Right cardiac atrium (tissue), 5 donors: Measurements from ENCODE around the gene ENGASE. TPM values are rescaled to one million over a fixed set of nuclear protein-coding genes. Genes with fewer than 3 reads are reported as not detected.

Experiments
- ATAC-seq, 2 donors: fragments of 200-7000 bp; cut with Tn5 transposase; one replicate each; pipeline versions ENCODE4 v1.8.0 to v1.9.1; 2020; ENCODE audit warnings: moderate library complexity in 2 of 2, mild to moderate bottlenecking in 1 of 2
- DNase-seq, 3 donors: peaks; one replicate each; pipeline ENCODE4 v3.0.0-alpha.2; 2020
- H3K27ac ChIP-seq: one replicate; pipeline ENCODE4 v1.5.1; 2013; ENCODE audit warnings: mild to moderate bottlenecking, low read length, control low read depth, moderate library complexity
- H3K27me3 ChIP-seq: one replicate; pipeline ENCODE4 v1.6.1; 2013; ENCODE audit not compliant: control insufficient read depth, insufficient read depth
- H3K4me1 ChIP-seq: one replicate; pipeline ENCODE4 v1.6.1; 2013; ENCODE audit warnings: low read length; ENCODE audit not compliant: control insufficient read depth, insufficient read depth
- H3K4me3 ChIP-seq: one replicate; pipeline ENCODE4 v1.5.1; 2013; ENCODE audit warnings: low read length, control low read depth
- H3K9me3 ChIP-seq: one replicate; pipeline ENCODE4 v1.6.1; 2013; ENCODE audit warnings: low read length; ENCODE audit not compliant: control insufficient read depth
- WGBS: extraction: QIAGEN DNeasy Blood & Tissue Kit; methylation state at CpG from one replicate; pipeline ENCODE4 v1.1.7; 2013; 5-methylcytosine and 5-hydroxymethylcytosine counted together
- intact Hi-C, 4 donors: fragments of 100-400 bp; cut with DNase I; formaldehyde crosslinking; loops; one replicate each; pipeline versions ENCODE4 v1.11.0 to v1.14.0; 2022 to 2023
- polyA plus RNA-seq: library from polyadenylated mRNA; stranded (reverse); fragments of 200-250 nt; gene quantifications from one replicate; pipeline ENCODE4 v1.2.3, GENCODE V29; 2013
- total RNA-seq, 4 donors: library from RNA; stranded (reverse); fragmentation: NEBNext Ultra II Directional; extraction: Animal tissue kit (Norgen Biotek cat#: 25700); gene quantifications; one replicate each; pipeline ENCODE4 v1.2.1, GENCODE V29; 2021
- donor health status: healthy with polysubstance abuse.
- donor health status: DM: no; HTN: yes; CAD: no.
- donor health status: DM: no; HTN: no; CAD: no.
- donor health status: DM: no; HTN: yes; CAD: no; lungs with severe emphysema.
- donor health status: DM: yes; HTN: yes; CAD: no.

ENGASE gene
- total and polyA plus RNA-seq, 5 donors: 25.4 to 48.0 (median 40.3) TPM

DNA sequence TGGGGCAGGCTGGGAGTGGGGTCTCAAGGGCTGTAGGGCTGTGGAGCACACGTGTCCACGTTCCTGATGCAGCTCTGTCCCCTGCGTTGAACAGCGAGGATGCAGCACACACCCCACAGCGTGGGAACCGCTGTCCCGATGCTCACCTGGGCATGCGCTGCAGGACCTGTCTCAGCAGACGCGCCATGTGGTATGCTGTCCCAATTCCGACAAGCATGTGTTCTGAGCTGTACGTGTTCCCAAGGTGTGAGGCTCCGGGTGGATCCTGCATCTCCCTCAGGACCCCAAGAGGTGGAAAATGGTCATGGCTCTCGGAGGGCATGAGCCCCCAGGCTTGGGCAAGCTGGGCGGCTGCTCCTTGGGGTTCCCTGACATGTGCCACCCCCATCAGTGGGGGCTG, 34.2 kb downstream of the ENGASE start:
- intact Hi-C loops: no loop called here
- Histone ChIP-seq H3K27ac (no peak overlapping the region), H3K9me3 (no peaks in the 10 kb centered on the region), H3K4me3 (no peak overlapping the region), H3K4me1 (no peaks in the 10 kb centered on the region), H3K27me3 (no peaks in the 10 kb centered on the region)
- DNase-seq (no peak), ATAC-seq (no peak)
- WGBS: 81% methylated on average over 15 of the region's 15 CpGs

GRCh38 chr17:79109584-79109983, 35.0 kb downstream of the ENGASE start:
- no peak overlapping the region for H3K4me3 ChIP-seq

DNA sequence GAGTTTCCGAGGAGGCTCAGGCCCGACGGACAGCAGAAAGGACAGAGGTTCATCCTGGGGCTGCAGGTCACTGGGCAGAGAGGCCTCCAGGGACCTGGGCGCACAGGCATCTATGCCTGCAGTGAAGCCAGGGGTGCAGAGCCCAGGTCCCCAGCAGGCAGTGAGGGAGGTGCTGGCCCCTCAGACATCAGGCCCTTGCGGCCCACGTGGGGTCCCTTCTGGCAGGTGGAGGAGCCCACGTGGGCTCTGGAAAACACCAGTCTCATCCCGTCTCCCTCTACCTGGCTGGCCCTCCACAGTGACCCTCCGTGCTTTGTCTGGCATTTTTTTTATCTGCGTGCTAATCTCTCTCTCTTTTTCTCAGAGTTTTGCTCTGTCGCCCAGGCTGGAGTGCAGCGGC, 36.5 kb downstream of the ENGASE start:
- no peak overlapping the region for H3K27ac ChIP-seq
- ATAC-seq (no peak), DNase-seq (no peak)
- no peaks in the 10 kb centered on the region for H3K9me3 ChIP-seq
- intact Hi-C loops: no loop called here
- no peaks in the 10 kb centered on the region for H3K4me1 ChIP-seq
- H3K27me3 ChIP-seq: no peaks in the 10 kb centered on the region
- 86% methylated on average over 12 of the region's 12 CpGs for WGBS
- H3K4me3 ChIP-seq: no peak overlapping the region

More at GRCh38 chr17:79109584-79109983, 35.0 kb downstream of the ENGASE start:
- Histone ChIP-seq H3K27ac (no peak overlapping the region), H3K9me3 (no peaks in the 10 kb centered on the region), H3K27me3 (no peaks in the 10 kb centered on the region), H3K4me1 (no peaks in the 10 kb centered on the region)
- intact Hi-C loops: no loop called here
- ATAC-seq (no peak), DNase-seq (no peak)
- WGBS: 33% methylated on average over 10 of the region's 10 CpGs

DNA sequence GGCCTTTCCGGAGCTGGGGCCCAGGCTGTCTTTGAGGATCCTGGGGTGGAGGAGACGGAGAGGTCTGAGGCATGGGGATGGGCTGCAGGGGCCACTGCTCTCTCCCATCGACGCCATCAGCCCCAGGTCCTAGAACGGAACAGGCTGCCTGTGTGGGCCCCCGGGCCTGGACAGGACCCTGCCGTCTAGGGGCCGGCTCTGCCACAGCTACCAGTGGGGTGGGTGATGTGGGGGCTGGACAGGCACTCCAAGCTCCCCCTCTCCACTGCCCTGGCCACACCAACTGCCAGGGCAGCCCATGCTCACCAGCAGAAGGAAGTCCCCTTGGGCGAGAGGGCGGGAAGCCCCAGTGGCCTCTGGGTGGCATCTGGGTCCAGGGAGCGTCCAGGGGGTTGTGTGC, 37.8 kb downstream of the ENGASE start:
- ATAC-seq (no peak), DNase-seq (no peak)
- Histone ChIP-seq H3K4me3 (no peak overlapping the region), H3K9me3 (no peaks in the 10 kb centered on the region), H3K27me3 (no peaks in the 10 kb centered on the region), H3K27ac (no peak overlapping the region), H3K4me1 (no peaks in the 10 kb centered on the region)
- WGBS: 78% methylated on average over 11 of the region's 11 CpGs
- intact Hi-C loops: no loop called here

- Histone ChIP-seq H3K4me3 (no peak overlapping the region), H3K27me3 (no peaks in the 10 kb centered on the region), H3K27ac (no peak overlapping the region), H3K9me3 (no peaks in the 10 kb centered on the region), H3K4me1 (no peaks in the 10 kb centered on the region)
- DNase-seq (no peak), ATAC-seq (no peak)
- WGBS: 64% methylated on average over 17 of the region's 17 CpGs
- intact Hi-C loops: no loop called here
Measured at GRCh38 chr17:79113699-79114457, 39.3 kb downstream of the ENGASE start.

- Histone ChIP-seq H3K27ac (no peak overlapping the region), H3K4me1 (no peaks in the 10 kb centered on the region), H3K4me3 (no peak overlapping the region), H3K9me3 (no peaks in the 10 kb centered on the region), H3K27me3 (no peaks in the 10 kb centered on the region)
- intact Hi-C loops: no loop called here
- peak; percentile 72 to 89 (median 84) for DNase-seq
- ATAC-seq: peak; percentile 72 to 76
- 34% methylated on average over 30 of the region's 30 CpGs for WGBS
Measured at GRCh38 chr17:79114458-79115301, 40.1 kb downstream of the ENGASE start.

DNA sequence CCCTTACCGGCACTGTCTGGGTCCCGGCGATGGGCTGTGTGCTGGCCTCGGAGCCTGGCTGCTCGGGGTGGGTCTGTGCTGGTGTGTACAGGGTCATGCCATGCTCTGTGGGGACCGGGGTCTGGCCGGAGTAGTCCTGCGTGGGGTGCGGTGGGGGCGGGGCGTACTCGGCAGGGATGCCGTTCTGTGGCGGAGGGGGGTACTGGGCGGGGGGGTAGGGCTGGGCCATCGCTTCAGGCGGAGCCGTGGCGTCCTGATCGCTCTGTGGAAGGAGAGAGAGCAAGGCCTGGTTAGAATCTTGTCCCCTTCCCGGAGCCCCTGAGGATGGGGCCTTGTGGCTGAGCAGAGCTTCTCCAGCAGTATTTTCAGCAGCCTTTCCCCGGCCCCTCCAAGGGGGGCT, 40.9 kb downstream of the ENGASE start:
- H3K27me3 ChIP-seq: no peaks in the 10 kb centered on the region
- ATAC-seq: no peak

DNA sequence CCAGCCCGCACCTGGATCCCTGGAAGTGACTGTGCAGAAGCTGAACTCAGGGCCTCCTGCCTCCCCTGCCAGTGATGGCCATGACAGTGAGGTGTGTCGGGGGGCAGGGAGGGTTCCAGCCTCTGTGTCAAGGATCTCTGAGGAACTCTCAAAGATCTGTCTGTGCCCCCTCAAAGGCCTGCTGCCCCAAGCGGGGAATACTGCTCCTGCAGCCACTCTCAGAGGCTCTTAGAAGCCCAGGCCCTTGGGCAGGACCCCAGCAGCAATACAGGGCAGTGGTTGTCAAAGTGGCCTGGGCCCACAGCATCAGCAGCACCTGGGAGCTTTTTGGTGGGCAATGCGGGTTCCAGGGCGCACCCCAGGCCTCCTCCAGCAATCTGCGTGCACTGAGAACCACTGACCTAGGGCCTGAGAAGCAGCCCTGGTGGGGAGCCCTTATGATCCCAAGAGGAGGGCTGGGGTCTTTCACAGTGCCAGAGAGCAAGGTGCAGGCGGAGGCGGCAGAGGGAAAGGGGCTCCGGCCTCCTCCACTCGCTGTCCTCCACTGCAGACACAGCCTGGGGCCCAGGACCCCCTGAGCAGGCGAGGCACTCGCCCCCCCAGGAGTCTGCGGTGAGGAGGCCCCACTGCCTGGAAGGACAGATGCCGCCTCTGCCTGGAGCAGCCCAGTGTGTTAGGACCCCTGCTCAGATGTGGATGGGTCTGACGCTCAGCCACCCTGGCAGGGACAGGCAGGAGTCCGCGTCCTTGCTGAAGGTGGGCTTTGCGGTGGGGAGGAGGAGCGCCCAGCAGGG, 42.1 kb downstream of the ENGASE start:
- ATAC-seq (no peak), DNase-seq (no peak)
- WGBS: 90% methylated on average over 19 of the region's 19 CpGs
- intact Hi-C loops: no loop called here
- Histone ChIP-seq H3K4me3 (no peak overlapping the region), H3K9me3 (no peaks in the 10 kb centered on the region), H3K27ac (no peak overlapping the region), H3K27me3 (no peaks in the 10 kb centered on the region), H3K4me1 (no peaks in the 10 kb centered on the region)

More for the DNA sequence above, 40.9 kb downstream of the ENGASE start:
- no peaks in the 10 kb centered on the region for H3K9me3 ChIP-seq
- no peak overlapping the region for H3K27ac ChIP-seq
- intact Hi-C loops: no loop called here
- no peaks in the 10 kb centered on the region for H3K4me1 ChIP-seq
- 80% methylated on average over 22 of the region's 22 CpGs for WGBS
- no peak for DNase-seq
- H3K4me3 ChIP-seq: no peak overlapping the region

DNA sequence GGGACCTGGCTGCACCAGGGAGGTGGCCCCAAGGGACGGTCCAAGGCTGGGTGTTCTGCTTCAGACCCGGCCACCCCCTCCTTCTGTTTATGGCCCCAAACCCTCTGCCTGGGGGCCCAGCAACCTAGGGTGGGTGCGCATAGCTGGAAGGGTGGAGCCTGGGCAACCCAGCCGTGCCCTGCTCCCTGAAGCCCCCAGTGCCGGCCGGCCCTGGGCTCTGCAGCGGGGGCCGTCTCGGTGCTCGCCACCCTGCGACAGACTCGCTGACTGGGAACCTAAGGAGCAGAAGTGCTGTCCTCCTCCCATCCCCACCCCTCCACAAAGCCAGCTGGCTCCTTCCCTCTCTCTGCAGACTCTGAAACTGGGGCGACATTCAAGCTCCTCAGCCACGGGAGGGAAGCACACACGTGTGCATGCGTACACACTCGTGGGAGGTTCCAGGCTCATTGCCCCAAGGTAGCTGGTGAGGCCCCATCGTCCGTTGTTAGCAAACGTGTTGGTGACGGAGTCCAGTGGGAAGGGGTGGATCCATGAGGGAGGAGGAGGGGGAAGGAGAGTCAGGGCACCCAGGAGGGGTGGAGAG, 43.4 kb downstream of the ENGASE start:
- Histone ChIP-seq H3K27ac (no peak overlapping the region), H3K27me3 (no peaks in the 10 kb centered on the region), H3K4me3 (no peak overlapping the region), H3K9me3 (no peaks in the 10 kb centered on the region), H3K4me1 (no peaks in the 10 kb centered on the region)
- WGBS: 64% methylated on average over 21 of the region's 21 CpGs
- ATAC-seq: no peak
- intact Hi-C loops: no loop called here
- no peak for DNase-seq

DNA sequence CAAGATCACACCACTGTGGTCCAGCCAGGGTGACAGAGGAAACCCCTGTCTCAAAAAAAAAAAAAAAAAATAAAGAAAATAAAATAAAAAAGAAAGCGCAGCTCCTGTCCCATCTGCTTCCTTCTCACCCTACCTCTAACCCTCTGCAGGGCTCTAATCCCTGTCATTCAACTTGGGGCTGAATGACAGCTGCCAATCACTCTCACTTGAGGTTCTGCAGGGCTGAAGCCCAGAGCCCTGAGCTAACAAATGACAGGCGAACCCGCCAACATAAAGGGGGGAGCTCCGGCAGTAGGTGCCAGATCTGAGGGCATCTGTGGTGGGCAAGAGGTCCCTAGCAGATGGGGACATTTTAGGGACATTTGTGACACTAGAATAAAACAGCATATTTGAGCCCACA, 44.3 kb downstream of the ENGASE start:
- no peaks in the 10 kb centered on the region for H3K27me3 ChIP-seq
- WGBS: 81% methylated on average over 4 of the region's 4 CpGs
- ATAC-seq: no peak

More for the DNA sequence above, 44.3 kb downstream of the ENGASE start:
- Histone ChIP-seq H3K9me3 (no peaks in the 10 kb centered on the region), H3K27ac (no peak overlapping the region), H3K4me1 (no peaks in the 10 kb centered on the region), H3K4me3 (no peak overlapping the region)
- no peak for DNase-seq
- intact Hi-C loops: no loop called here
